Superior temporal gyrus (tissue), 1 donor: Measurements from ENCODE around the gene ANKS1B.
"Not testable (repeated sequence)": the region's sequence is repeated elsewhere in the genome, so short reads cannot be mapped to it uniquely, and the experiment has no call there.

Experiments
- DNase-seq: peaks from one replicate; pipeline ENCODE4 v3.0.0-alpha.2; 2016; ENCODE audit errors: extremely low spot score

ANKS1B gene

DNA sequence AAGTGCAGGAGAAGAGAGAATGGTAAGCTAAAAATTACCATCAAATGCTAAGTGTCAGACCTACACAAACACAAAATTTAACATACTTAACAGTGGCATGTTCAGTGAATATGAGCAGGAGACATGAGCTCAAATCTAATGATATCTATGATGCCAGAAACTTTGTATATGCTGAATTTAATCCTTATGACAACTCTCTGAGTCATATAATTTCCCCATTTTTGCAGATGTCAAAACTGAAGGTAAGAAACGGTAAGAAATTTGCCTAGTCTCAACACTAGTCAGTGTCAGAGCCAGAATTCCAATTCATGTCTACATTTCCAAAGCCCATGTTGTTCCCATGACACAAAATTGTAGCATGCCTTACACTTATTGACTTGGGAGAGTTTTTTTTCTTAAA lies 963.9 kb downstream of the ANKS1B start:
- no peak for DNase-seq

- DNase-seq, result no peak
Observed at GRCh38 chr12:99019798-99020197, 964.9 kb downstream of the ANKS1B start.

DNA sequence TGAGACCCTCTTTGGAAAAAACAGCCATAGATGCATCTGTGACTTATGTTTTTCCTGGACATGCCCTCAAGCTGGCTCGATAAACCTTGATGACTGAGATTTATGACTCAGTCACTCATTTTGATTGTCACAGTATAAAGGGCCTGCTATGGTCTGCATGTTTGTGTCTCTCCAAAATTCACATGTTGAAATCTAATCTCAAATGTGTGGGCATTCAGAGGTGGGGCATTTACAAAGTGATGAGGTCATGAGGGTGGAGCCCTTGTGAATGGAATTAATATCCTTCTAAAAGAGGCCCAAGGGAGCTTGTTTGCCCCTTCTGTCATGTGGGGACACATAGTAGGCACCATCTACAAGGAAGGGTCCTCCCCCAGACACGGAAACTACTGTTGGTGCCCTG lies 966.8 kb downstream of the ANKS1B start:
- no peak for DNase-seq

- DNase-seq, result no peak
Observed at GRCh38 chr12:99009654-99010296, 975.0 kb downstream of the ANKS1B start.

DNA sequence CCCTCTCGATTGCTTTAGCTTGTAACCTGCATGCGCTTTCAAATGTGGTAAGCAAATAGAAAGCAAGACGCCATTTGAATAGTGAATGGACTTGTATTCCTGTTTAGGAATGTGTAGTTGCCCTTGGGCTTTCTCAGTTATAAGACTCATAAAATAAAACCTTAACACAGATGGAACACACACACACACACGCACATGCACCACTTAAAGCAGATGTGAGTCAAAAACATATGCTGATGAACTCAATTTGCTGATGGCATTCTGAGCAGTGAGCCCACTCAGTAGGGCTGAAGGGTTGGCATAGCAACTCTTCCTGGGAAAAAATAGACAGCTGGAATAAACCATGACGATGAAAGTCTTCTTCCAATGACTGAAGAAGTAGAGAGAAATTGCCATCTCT lies 979.1 kb downstream of the ANKS1B start:
- peak; percentile 61 for DNase-seq

DNA sequence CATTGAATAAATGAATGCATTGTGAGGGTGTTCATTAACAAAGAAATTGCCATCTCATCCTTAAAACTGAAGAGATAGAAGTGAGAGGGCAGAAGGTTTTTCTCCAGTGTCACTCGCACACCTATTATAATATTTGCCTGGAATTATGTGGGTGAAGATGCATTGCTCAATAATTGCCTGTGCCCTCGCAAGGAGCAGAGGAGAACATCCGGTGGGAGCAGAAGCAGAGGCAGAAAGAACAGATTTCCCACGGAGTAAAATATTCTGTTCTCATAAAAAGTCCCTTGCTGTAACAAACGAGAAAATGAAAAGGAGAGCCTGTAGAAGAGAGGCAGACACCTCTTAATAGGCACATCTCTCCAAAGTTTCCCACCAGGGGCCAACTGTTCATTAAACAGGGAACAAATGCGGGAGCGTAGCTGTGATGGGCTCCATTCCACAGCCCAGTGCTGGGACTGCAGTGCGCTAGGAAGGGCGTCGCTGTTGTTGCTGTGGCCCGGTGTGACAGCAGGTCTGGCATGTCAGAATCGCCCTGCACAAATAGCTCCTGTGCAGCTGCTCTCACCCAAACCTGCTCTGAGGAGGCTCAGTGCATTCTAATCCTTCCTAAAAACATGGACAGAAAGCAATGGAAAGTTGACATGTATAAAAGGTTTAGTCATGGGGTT lies 979.8 kb downstream of the ANKS1B start:
- no peak for DNase-seq

- no peak for DNase-seq
Observed at GRCh38 chr12:99002731-99003130, 982.0 kb downstream of the ANKS1B start.

- DNase-seq, result no peak
Observed at GRCh38 chr12:99002156-99002555, 982.6 kb downstream of the ANKS1B start.

- DNase-seq, result no peak
Observed at GRCh38 chr12:98999559-98999958, 985.2 kb downstream of the ANKS1B start.

GRCh38 chr12:98998697-98999299 lies 985.9 kb downstream of the ANKS1B start:
- peak; percentile 92 for DNase-seq

- no peak for DNase-seq
Observed at GRCh38 chr12:98997899-98998298, 986.8 kb downstream of the ANKS1B start.

GRCh38 chr12:98990648-98991047 lies 994.1 kb downstream of the ANKS1B start:
- DNase-seq, result no peak

DNA sequence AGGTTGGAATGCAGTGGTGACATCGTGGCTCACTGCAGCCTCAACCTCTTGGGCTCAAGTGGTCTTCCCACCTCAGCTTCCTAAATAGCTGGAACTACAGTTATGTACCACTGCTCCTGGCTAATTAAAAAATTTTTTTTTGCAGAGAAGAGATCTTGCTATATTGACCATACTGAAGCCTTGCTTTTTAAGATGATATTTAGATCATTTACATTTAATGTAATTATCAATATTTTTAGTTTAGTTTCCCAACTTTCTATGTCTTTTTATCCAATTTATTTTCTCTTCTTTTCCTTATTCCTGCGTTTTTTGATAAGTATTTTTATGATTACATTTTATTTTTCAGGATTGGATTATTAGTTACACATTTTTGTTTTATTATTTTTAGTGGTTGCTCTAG lies 999.6 kb downstream of the ANKS1B start:
- no peak for DNase-seq

GRCh38 chr12:98983647-98984046 lies 1001.1 kb downstream of the ANKS1B start:
- DNase-seq, result no peak

- DNase-seq, result no peak
Observed at GRCh38 chr12:98980508-98980907, 1004.2 kb downstream of the ANKS1B start.

- peak; percentile 45 for DNase-seq
Observed at GRCh38 chr12:98977186-98977585, 1007.5 kb downstream of the ANKS1B start.

GRCh38 chr12:98974767-98975381 lies 1009.9 kb downstream of the ANKS1B start:
- DNase-seq, result no peak

GRCh38 chr12:98973395-98973794 lies 1011.3 kb downstream of the ANKS1B start:
- no peak for DNase-seq

DNA sequence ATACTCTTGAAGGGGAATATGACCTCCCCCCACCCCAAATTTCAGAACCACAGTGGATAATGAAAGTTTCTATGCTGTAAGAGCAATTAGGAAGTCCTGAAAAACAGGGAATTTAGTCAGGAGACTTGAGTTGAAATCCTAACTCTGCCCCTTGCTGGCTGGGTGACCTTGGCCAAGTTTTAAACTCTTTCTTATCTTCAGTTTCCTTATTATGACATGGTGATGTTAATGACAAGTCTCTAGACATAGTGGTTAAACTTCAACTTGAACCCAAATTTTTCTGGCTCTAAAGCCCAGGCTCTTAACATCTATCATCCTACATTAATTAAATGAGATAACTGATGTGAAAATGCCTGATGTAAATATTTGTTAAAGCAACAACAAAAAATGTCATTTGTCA lies 1013.8 kb downstream of the ANKS1B start:
- DNase-seq, result no peak

DNA sequence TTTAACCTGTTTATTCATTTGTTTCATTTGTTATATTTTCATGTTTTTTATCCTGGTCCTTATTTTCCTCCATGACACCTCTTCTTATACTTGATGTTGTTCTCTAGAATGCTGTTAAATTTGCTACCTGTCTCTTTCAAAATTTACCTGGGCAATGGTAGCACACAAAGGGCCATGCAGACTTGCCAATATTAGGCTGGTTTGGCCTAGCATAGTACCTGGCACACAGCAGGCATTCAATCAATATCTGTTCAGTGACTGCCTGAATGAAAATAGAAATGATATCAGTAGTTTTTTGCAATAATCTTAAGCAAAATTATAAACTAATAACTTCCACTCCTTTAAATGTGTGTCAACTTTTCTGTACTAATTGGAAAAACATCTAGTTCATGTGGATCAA lies 1014.5 kb downstream of the ANKS1B start:
- DNase-seq, result no peak

GRCh38 chr12:98968896-98969295 lies 1015.8 kb downstream of the ANKS1B start:
- peak; percentile 63 for DNase-seq

- not testable (repeated sequence) for DNase-seq
Observed at GRCh38 chr12:98957135-98957534, 1027.6 kb downstream of the ANKS1B start.

- no peak for DNase-seq
Observed at GRCh38 chr12:98955284-98955683, 1029.5 kb downstream of the ANKS1B start.
